Breast epithelium (tissue), 4 donors: ENCODE measurements around the gene ACKR4. TPM values are rescaled to one million over a fixed set of nuclear protein-coding genes. Genes with fewer than 3 reads are reported as not detected.

ENCODE experiments used
- DNase-seq, 2 donors: peaks; one replicate each; pipeline ENCODE4 v3.0.0-alpha.2; 2019; ENCODE audit warnings: low spot score in 2 of 2
- H3K27ac ChIP-seq, 2 donors: fragments of 200-600 bp; sonication (generic) in 1 of 2; one replicate each; pipeline ENCODE4 v1.5.1; 2016 to 2019; ENCODE audit warnings: mild to moderate bottlenecking in 1 of 2
- H3K27me3 ChIP-seq, 2 donors: fragments of 200-600 bp; sonication (generic) in 1 of 2; one replicate each; pipeline versions ENCODE4 v1.5.1 to v1.6.0; 2017 to 2019; ENCODE audit warnings: control low read depth in 1 of 2, mild to moderate bottlenecking in 1 of 2
- H3K36me3 ChIP-seq: fragments of 200-600 bp; one replicate; pipeline ENCODE4 v1.5.1; 2019
- H3K4me1 ChIP-seq, 2 donors: fragments of 200-600 bp; sonication (generic); one replicate each; pipeline ENCODE4 v1.5.1; 2016 to 2019; ENCODE audit warnings: control low read depth in 1 of 2
- H3K4me3 ChIP-seq, 3 donors: fragments of 200-600 bp; sonication (generic); 1 replicate in 2 of 3; 2 replicates in 1 of 3; pipeline ENCODE4 v1.5.1; 2016 to 2019; ENCODE audit warnings: mild to moderate bottlenecking in 3 of 3, moderate library complexity in 2 of 3
- H3K9me3 ChIP-seq, 2 donors: fragments of 200-600 bp; sonication (generic) in 1 of 2; one replicate each; pipeline ENCODE4 v1.5.1; 2016 to 2019; ENCODE audit warnings: control low read depth in 1 of 2
- CTCF ChIP-seq, 3 donors: fragments of 450-650 bp; IDR thresholded peaks; one replicate each; pipeline ENCODE4 v1.5.1; 2016 to 2017; ENCODE audit warnings: antibody characterized with exemption in 3 of 3, mild to moderate bottlenecking in 3 of 3, moderate library complexity in 3 of 3
- POLR2A ChIP-seq: fragments of 450-650 bp; IDR thresholded peaks from one replicate; pipeline ENCODE4 v1.6.1; 2016; ENCODE audit warnings: antibody characterized with exemption, mild to moderate bottlenecking, moderate library complexity
- POLR2AphosphoS5 ChIP-seq, 3 donors: sonication (generic); formaldehyde crosslinking; IDR thresholded peaks; one replicate each; pipeline ENCODE4 v1.6.1; 2017; ENCODE audit warnings: antibody characterized with exemption in 3 of 3
- intact Hi-C: fragments of 100-400 bp; cut with DNase I; formaldehyde crosslinking; loops from one replicate; pipeline ENCODE4 v1.15.1; 2023; ENCODE audit warnings: low total_unique reads
- total RNA-seq, 3 donors: library from RNA; depleted of rRNA; stranded (reverse); fragments of >200 nt; gene quantifications; one replicate each; pipeline ENCODE4 v1.1.0, GENCODE V29; 2016

ACKR4 gene
- total RNA-seq, 3 donors from 2014 or later: 1.1 to 2.5 (median 1.6) TPM

GRCh38 chr3:132625613-132626012 lies 28.5 kb downstream of the ACKR4 start:
- DNase-seq: no peak
- no peak overlapping the region for H3K4me3 ChIP-seq
- no peaks in the 10 kb centered on the region for H3K4me1 ChIP-seq
- TF ChIP-seq POLR2AphosphoS5 (IDR thresholded peaks at IDR 0.05) (no peak), CTCF (IDR thresholded peaks at IDR 0.05) (no peak), POLR2A (no peak)
- no peaks in the 10 kb centered on the region for H3K36me3 ChIP-seq
- peaks cover 0 to 5% of the 10 kb centered on the region in 2 donors for H3K9me3 ChIP-seq
- intact Hi-C loops: no loop called here
- H3K27me3 ChIP-seq: no peaks in the 10 kb centered on the region
- no peak overlapping the region for H3K27ac ChIP-seq

- no peaks in the 10 kb centered on the region for H3K36me3 ChIP-seq
- H3K27ac ChIP-seq: no peak overlapping the region
- TF ChIP-seq POLR2AphosphoS5 (IDR thresholded peaks at IDR 0.05) (no peak), CTCF (IDR thresholded peaks at IDR 0.05) (no peak), POLR2A (no peak)
- no peaks in the 10 kb centered on the region for H3K9me3 ChIP-seq
- no peaks in the 10 kb centered on the region for H3K4me1 ChIP-seq
- intact Hi-C loops: no loop called here
- H3K4me3 ChIP-seq: no peak overlapping the region
- no peaks in the 10 kb centered on the region for H3K27me3 ChIP-seq
- no peak for DNase-seq
These were observed 29.9 kb downstream of the ACKR4 start for GRCh38 chr3:132626955-132627354.

- Histone ChIP-seq H3K9me3 (no peaks in the 10 kb centered on the region), H3K27ac (no peak overlapping the region), H3K4me1 (no peaks in the 10 kb centered on the region), H3K4me3 (no peak overlapping the region), H3K27me3 (no peaks in the 10 kb centered on the region), H3K36me3 (no peaks in the 10 kb centered on the region)
- TF ChIP-seq POLR2A: no peak
- TF ChIP-seq POLR2AphosphoS5 (IDR thresholded peaks at IDR 0.05): no peak
- no peak for TF ChIP-seq CTCF (IDR thresholded peaks at IDR 0.05)
- intact Hi-C loops: no loop called here
- DNase-seq: no peak
These were observed 31.1 kb downstream of the ACKR4 start for GRCh38 chr3:132628157-132628556.

- Histone ChIP-seq H3K27ac (no peak overlapping the region), H3K9me3 (no peaks in the 10 kb centered on the region), H3K36me3 (no peaks in the 10 kb centered on the region), H3K4me3 (no peak overlapping the region), H3K27me3 (no peaks in the 10 kb centered on the region), H3K4me1 (no peaks in the 10 kb centered on the region)
- no peak for TF ChIP-seq CTCF (IDR thresholded peaks at IDR 0.05)
- TF ChIP-seq POLR2A: no peak
- no peak for TF ChIP-seq POLR2AphosphoS5 (IDR thresholded peaks at IDR 0.05)
- no peak for DNase-seq
- intact Hi-C loops: no loop called here
These were observed 32.9 kb downstream of the ACKR4 start for GRCh38 chr3:132629928-132630327.

- intact Hi-C loops: no loop called here
- no peak overlapping the region for H3K4me3 ChIP-seq
- H3K4me1 ChIP-seq: no peaks in the 10 kb centered on the region
- DNase-seq: no peak
- H3K9me3 ChIP-seq: no peaks in the 10 kb centered on the region
- TF ChIP-seq POLR2A (no peak), CTCF (IDR thresholded peaks at IDR 0.05) (no peak), POLR2AphosphoS5 (IDR thresholded peaks at IDR 0.05) (no peak)
- H3K27me3 ChIP-seq: no peaks in the 10 kb centered on the region
- H3K36me3 ChIP-seq: no peaks in the 10 kb centered on the region
- H3K27ac ChIP-seq: no peak overlapping the region
These were observed 33.5 kb downstream of the ACKR4 start for GRCh38 chr3:132630612-132631011.
